Pancreas (tissue), 10 donors: ENCODE data around the gene NCK2. TPM values are rescaled to one million over a fixed set of nuclear protein-coding genes. Genes with fewer than 3 reads are reported as not detected.

Experiments used
- ATAC-seq, 4 donors: fragments of 200-7000 bp; cut with Tn5 transposase; one replicate each; pipeline versions ENCODE4 v1.8.0 to v1.9.1; 2020; ENCODE audit warnings: mild to moderate bottlenecking in 4 of 4, moderate library complexity in 4 of 4
- DNase-seq, 6 donors: peaks; one replicate each; pipeline ENCODE4 v3.0.0-alpha.2; 2020
- FAIRE-seq: peaks from 2 replicates; lab custom pipeline; 2012; peaks lifted over from hg19 to GRCh38; lab: Jason Lieb, UNC
- H3K27ac ChIP-seq, 4 donors: fragments of 200-600 bp; sonication (generic); 1 replicate in 3 of 4; 2 replicates in 1 of 4; pipeline versions ENCODE4 v1.5.0 to v1.8.0; 2020
- H3K27me3 ChIP-seq, 4 donors: fragments of 200-600 bp; one replicate each; pipeline ENCODE4 v1.8.0; 2021
- H3K36me3 ChIP-seq, 3 donors: fragments of 200-600 bp; sonication (generic) in 1 of 3; one replicate each; pipeline versions ENCODE4 v1.5.0 to v1.8.0; 2020 to 2021
- H3K4me1 ChIP-seq, 3 donors: fragments of 200-600 bp; one replicate each; pipeline ENCODE4 v1.8.0; 2021
- H3K4me3 ChIP-seq, 4 donors: fragments of 200-600 bp; sonication (generic) in 2 of 4; one replicate each; pipeline versions ENCODE4 v1.5.0 to v1.8.0; 2020 to 2021
- H3K9me3 ChIP-seq, 4 donors: fragments of 200-600 bp; one replicate each; pipeline ENCODE4 v1.8.0; 2021
- WGBS, 2 donors: extraction: QIAGEN DNeasy Blood & Tissue Kit; methylation state at CpG; one replicate each; pipeline ENCODE4 v1.1.7; 2013; 5-methylcytosine and 5-hydroxymethylcytosine counted together
- intact Hi-C, 3 donors: fragments of 100-400 bp; cut with DNase I; formaldehyde crosslinking; loops; one replicate each; pipeline versions ENCODE4 v1.11.1 to v1.14.2; 2022
- polyA plus RNA-seq, 2 donors: library from polyadenylated mRNA; stranded (reverse); fragments of 200-250 nt; gene quantifications; one replicate each; pipeline ENCODE4 v1.2.3, GENCODE V29; 2013
- total RNA-seq, 6 donors: library from RNA; stranded (reverse); fragmentation: NEBNext Ultra II Directional in 4 of 6; extraction: Animal tissue kit (Norgen Biotek cat#: 25700) in 4 of 6; gene quantifications; one replicate each; pipeline versions ENCODE4 v1.2.1 to v1.2.4, GENCODE V29; 2021 to 2023
- TF ChIP-seq, protein P1 (sequence below), 4 donors: fragments of 200-600 bp; sonication (generic) in 3 of 4; IDR thresholded peaks; one replicate each; pipeline versions ENCODE4 v1.5.0 to v1.8.0; 2021; ENCODE audit warnings: antibody characterized with exemption in 4 of 4
- donor health status: healthy with polysubstance abuse.
- donor health status: DM: no; HTN: no; CAD: no; lungs with moderate emphysema.
- donor health status: DM: no; HTN: no; CAD: no.
- donor health status: control.
- donor health status: control.
- donor health status: Bipolar disorder and iron deficiency.
- donor health status: DM: yes; HTN: yes; CAD: no.
- donor health status: DM: no; HTN: no; CAD: no.
- donor health status: DM: no; HTN: no; CAD: no.
- donor health status: DM: yes; HTN: yes; CAD: no.

Gene NCK2
- total and polyA plus RNA-seq, 8 donors, result 28.4 to 57.6 (median 31.2) TPM

GRCh38 chr2:105886687-105887086 lies 142.0 kb downstream of the NCK2 start:
- Histone ChIP-seq H3K4me3 (no peak overlapping the region), H3K27me3 (no peaks in the 10 kb centered on the region), H3K27ac (peak overlapping the region in 3 of 4 donors; percentile 3 to 39 (median 11)), H3K36me3 (peaks cover 0 to 7% (median 0%) of the 10 kb centered on the region in 3 donors), H3K9me3 (no peaks in the 10 kb centered on the region), H3K4me1 (peaks cover 20 to 29% (median 22%) of the 10 kb centered on the region in 3 donors)
- 13 to 24% methylated on average over 2 of the region's 2 CpGs for WGBS, 2 donors
- TF ChIP-seq, protein P1, sequence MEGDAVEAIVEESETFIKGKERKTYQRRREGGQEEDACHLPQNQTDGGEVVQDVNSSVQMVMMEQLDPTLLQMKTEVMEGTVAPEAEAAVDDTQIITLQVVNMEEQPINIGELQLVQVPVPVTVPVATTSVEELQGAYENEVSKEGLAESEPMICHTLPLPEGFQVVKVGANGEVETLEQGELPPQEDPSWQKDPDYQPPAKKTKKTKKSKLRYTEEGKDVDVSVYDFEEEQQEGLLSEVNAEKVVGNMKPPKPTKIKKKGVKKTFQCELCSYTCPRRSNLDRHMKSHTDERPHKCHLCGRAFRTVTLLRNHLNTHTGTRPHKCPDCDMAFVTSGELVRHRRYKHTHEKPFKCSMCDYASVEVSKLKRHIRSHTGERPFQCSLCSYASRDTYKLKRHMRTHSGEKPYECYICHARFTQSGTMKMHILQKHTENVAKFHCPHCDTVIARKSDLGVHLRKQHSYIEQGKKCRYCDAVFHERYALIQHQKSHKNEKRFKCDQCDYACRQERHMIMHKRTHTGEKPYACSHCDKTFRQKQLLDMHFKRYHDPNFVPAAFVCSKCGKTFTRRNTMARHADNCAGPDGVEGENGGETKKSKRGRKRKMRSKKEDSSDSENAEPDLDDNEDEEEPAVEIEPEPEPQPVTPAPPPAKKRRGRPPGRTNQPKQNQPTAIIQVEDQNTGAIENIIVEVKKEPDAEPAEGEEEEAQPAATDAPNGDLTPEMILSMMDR (IDR thresholded peaks at IDR 0.05), result no peak
- DNase-seq (no peak), ATAC-seq (peak; percentile 77 to 83 (median 80)), FAIRE-seq (no peak)
- intact Hi-C loops, result no loop called here

DNA sequence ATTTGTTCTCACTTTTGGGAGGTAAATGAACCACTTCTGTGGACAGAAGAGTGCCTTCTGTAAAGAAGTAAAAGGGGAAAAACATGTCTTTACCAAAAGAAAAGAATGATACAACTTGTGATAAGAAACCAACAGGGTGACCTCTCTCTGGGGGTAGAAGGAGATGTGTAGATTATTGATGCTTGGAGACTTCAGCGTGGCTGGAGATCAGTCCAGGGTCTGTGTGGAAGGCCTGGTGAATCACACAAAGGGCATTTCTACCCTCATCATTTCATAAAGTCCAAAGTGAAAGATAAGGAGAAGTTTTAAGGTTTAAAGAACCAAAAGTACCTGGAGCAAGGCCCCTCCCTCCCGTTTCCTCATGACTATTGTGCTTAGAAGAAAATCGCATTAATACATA lies 142.5 kb downstream of the NCK2 start:
- Histone ChIP-seq H3K4me3 (no peak overlapping the region), H3K4me1 (peaks cover 20 to 29% (median 22%) of the 10 kb centered on the region in 3 donors), H3K27me3 (no peaks in the 10 kb centered on the region), H3K9me3 (no peaks in the 10 kb centered on the region), H3K27ac (peak overlapping the region in 2 of 4 donors; percentile 11 to 39), H3K36me3 (peaks cover 0 to 2% (median 0%) of the 10 kb centered on the region in 3 donors)
- DNase-seq, result no peak
- TF ChIP-seq, protein P1 (IDR thresholded peaks at IDR 0.05), result no peak
- FAIRE-seq, result no peak
- intact Hi-C loops, result no loop called here
- ATAC-seq, result peak in 3 of 4 donors; percentile 12 to 21 (median 12)
- 36 to 41% methylated on average over 3 of the region's 3 CpGs for WGBS, 2 donors

DNA sequence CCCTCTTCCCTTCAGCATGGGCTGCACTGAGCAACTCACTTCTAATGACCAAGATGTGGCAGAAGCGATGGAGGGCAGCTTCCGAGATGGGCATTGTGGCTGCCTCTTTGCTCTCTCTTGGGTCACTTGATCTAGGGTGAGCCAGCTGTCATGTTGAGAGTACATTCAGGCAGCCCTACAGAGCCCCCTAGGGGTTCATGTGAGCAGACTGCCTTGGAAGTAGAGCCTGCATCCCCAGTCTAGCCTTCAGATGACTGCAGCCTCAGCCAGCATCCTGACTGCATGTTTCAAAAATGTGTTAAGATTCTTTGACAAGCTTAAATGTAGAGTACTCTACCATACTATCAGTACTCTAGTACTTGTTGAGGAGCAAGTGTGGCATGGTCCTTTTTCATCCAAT lies 143.9 kb downstream of the NCK2 start:
- H3K27me3 ChIP-seq, result no peaks in the 10 kb centered on the region
- TF ChIP-seq, protein P1 (IDR thresholded peaks at IDR 0.05), result no peak
- intact Hi-C loops, result no loop called here
- DNase-seq, result no peak
- ATAC-seq, result no peak
- H3K4me1 ChIP-seq, result peaks cover 20 to 27% (median 22%) of the 10 kb centered on the region in 3 donors
- H3K36me3 ChIP-seq, result peaks cover 0 to 6% (median 0%) of the 10 kb centered on the region in 3 donors
- no peak overlapping the region for H3K27ac ChIP-seq
- 97 to 100% methylated on average over 2 of the region's 2 CpGs for WGBS, 2 donors
- H3K4me3 ChIP-seq, result no peak overlapping the region
- no peaks in the 10 kb centered on the region for H3K9me3 ChIP-seq
- no peak for FAIRE-seq

DNA sequence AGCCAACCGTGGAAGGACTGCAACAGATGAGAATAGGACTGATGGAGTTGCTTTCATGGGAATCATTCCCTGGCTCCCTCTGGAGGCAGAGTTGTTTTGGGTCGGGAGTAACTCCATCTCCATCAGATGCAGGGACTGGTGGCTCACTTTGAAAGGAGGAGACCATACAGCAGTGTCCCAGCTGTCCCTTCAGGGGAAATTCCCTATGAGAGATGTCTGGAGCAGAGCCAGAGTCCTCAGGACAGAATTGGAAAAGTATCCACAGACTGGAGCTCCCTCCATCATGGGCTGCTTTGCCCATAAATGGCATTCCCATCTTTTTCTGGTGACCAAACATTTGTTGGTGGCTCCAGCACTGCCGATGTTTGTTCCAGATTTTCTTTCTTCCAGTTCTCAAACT lies 144.3 kb downstream of the NCK2 start:
- intact Hi-C loops, result no loop called here
- no peak for FAIRE-seq

DNA sequence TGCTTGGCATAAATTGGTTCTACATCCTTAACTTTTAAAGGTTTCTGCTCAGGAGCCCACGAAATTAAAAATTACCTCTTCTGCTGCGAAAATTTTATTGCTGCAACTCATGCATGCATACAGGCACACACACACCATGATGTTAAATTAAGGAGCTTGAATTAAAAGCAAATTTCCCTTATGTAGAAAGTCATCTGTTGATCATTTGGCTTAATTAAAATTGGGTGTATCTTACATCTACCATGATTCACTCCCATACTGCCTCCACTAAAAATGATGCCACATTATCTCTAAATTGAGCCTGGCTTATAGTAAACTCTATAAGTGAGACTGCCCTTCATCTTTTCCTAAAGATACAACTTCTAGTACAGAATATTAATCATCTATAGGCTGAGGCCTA lies 145.4 kb downstream of the NCK2 start:
- Histone ChIP-seq H3K27ac (no peak overlapping the region), H3K4me1 (peaks cover 20 to 27% (median 22%) of the 10 kb centered on the region in 3 donors), H3K27me3 (no peaks in the 10 kb centered on the region), H3K4me3 (no peak overlapping the region), H3K36me3 (peaks cover 0 to 6% (median 0%) of the 10 kb centered on the region in 3 donors), H3K9me3 (no peaks in the 10 kb centered on the region)
- TF ChIP-seq, protein P1 (IDR thresholded peaks at IDR 0.05), result no peak
- DNase-seq (no peak), ATAC-seq (no peak), FAIRE-seq (no peak)
- 49 to 99% methylated on average over 2 of the region's 2 CpGs for WGBS, 2 donors
- intact Hi-C loops, result no loop called here

More for the DNA sequence above, 144.3 kb downstream of the NCK2 start:
- DNase-seq (no peak), ATAC-seq (no peak)
- H3K36me3 ChIP-seq, result peaks cover 0 to 6% (median 0%) of the 10 kb centered on the region in 3 donors
- H3K4me1 ChIP-seq, result peaks cover 20 to 27% (median 22%) of the 10 kb centered on the region in 3 donors
- no peak overlapping the region for H3K4me3 ChIP-seq
- H3K27me3 ChIP-seq, result no peaks in the 10 kb centered on the region
- TF ChIP-seq, protein P1 (IDR thresholded peaks at IDR 0.05), result no peak
- H3K9me3 ChIP-seq, result no peaks in the 10 kb centered on the region
- WGBS, 2 donors, result 82 to 100% methylated on average over 3 of the region's 3 CpGs
- no peak overlapping the region for H3K27ac ChIP-seq
